GM21367 (cell line): ENCODE data around the gene RPRD1B.
A peak's percentile ranks its signal among the peaks of the same experiment; 100 is the strongest.

Source experiments
- ATAC-seq: cut with Tn5 transposase; IDR thresholded peaks from one replicate; pipeline ENCODE4 v1.9.1; 2021; ENCODE audit not compliant: unreplicated experiment

RPRD1B gene

GRCh38 chr20:38067717-38068365, 34.3 kb downstream of the RPRD1B start:
- no peak for ATAC-seq

DNA sequence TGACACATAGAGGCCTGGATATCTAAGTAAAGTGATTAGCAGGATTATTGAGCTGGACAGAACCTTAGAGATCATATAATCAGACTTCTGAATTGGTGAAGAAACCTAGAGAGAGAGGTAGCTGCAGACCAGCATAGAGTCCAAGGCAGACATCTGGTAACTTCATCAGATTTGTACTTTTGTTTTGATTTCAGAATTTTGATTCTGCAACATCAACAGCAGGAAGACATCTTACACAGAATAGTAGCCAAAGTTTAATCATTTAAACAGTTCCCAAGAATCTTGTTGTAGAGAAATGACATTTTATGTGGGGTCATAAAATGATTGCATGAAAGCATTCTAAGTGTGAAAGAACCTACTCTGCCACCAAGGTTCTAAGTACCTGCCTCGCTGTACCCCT, 39.4 kb downstream of the RPRD1B start:
- no peak for ATAC-seq

DNA sequence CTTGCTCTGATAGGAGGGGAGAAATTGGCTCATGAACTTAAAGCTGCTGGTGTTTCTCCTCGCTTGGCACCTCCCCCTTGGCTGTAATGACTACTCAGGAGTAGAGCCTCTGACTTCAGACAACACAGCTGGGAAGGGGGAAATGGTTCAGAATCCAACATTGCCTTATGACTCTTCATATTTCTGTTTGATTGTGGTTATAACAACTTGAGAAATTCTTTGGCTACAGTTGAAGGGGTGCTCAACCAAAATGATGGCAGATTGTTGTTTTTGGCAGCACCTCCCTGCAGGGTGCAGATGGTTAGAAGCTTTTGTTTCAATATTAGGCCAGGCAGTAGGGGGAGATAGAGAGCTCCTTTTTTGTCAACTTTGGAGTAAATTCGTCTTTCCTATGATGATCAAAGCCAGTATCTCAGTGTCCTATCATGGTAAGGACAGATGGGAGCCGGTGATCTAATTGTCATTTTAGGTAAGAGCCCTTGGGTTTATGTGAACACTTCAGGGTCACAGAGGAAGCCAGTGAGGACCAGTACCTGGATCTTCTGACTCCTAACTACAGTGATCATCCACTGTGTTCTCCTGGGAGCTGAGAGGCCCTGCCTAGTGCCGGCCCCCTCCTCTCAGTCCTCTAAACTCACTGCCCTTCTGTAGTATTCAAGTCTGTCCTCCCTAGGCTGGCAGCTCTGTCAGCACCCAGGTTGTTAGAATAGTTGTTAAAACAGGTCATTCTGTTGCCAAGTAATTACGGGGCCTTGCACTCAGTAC, 39.9 kb downstream of the RPRD1B start:
- no peak for ATAC-seq

DNA sequence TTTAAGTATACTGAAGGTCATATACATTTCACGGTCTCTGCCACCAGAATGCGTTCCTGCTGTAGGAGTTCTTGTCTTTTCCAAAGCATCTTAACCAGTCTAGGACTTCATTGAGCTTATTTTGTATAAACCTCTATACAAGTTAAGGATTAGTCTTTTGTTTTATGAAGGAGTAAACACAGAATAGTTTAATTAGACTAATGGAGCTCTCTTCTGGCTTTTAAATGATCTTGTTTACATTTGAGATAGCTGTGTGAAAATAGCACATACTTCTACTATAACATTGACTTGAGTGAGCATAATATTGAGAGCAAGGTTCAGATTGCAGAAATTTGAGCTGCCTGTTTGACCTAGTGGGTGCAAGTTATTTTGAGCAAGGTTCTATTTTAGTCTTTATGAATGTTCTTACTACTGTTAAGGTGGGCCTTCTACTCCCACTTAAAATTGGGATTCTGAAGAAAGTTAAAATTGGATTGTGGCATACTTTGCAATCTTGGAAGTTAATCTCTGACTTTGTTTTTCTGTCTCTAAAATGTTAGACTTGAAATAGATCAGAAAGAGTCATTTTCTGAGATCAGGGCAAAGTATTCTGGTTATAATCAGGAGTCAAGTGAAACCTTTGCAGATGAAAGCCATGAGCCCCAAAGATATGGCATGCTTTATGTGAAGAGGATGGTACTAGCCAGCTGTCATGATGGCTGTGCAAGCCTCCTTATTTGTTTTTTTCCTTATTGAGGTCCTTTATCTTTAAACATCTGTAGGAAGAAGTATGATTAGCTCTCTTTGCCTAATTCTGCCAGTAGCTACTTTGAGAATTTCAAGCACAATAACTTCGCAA, 41.8 kb downstream of the RPRD1B start:
- ATAC-seq: no peak

DNA sequence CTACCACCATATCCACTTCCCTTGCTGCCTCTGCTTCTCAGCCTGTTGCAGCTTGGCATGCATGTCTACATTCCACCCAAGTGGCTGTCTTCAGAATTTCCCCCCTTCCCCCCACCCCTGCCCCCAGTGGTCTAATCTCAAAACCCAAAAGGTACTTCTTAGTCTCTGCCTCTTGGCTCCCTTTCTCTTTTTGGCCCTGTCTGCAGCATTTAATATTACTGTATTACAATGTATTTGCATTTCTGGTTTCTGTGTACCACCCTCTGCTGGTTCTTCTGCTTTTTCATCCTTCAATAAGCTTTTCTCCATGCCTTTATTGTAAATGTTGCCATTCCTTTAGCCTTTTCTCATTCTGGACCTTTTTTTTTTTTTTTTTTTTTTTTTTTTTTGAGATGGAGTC, 43.0 kb downstream of the RPRD1B start:
- ATAC-seq: no peak

GRCh38 chr20:38078084-38078483, 44.5 kb downstream of the RPRD1B start:
- no peak for ATAC-seq

- ATAC-seq: no peak
Observed at GRCh38 chr20:38079353-38079752, 45.8 kb downstream of the RPRD1B start.

DNA sequence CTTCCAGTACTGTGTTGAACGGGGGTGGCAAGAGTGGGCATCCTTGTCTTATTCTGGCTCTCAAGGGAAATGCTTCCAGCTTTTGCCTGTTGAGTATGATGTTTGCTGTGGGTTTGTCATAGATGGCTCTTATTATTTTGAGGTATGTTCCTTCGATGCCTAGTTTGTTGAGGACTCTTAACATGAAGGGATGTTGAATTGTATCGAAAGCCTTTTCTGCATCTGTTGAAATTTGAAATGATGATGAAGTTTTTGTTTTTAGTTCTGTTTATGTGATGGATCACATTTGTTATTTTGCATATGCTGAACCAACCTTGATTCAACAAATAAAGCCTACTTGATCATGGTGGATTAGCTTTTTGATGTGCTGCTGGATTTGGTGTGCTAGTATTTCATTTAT, 48.0 kb downstream of the RPRD1B start:
- no peak for ATAC-seq

GRCh38 chr20:38082894-38083293, 49.3 kb downstream of the RPRD1B start:
- ATAC-seq: no peak

DNA sequence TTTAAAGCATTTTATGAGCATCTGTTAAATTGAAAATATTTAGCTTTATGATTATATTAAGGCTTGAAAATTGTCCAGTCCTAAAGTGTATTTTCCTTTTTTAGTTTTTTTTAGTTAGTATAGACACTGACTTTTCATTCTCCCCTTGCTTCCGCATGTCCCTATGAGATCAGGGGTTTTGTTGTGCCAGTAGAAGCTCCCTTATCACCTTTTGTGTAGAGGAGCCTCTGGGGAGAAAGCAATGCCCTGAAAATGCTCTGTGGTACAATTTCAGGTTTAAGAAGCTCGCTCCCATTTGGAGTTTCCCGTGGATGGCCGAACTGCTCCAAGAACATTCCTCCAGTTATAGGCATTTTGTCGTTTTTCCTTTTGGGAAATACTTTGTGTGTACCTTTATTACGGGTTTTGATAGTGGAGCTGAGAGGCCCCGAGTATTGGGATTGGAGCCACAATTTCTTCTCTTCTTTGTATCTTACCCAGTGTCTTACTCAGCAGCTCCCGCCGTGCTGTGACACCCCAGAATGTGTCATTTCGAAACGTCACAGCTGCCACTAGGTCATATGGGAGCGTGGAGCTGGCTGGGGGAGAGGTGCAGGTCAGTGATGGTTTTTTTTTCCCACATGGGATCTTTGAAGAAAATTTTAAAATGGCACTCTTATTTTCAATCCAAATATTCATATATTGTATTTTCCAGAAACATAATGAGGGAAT, 49.9 kb downstream of the RPRD1B start:
- no peak for ATAC-seq

- no peak for ATAC-seq
Observed at GRCh38 chr20:38084425-38084951, 50.9 kb downstream of the RPRD1B start.

DNA sequence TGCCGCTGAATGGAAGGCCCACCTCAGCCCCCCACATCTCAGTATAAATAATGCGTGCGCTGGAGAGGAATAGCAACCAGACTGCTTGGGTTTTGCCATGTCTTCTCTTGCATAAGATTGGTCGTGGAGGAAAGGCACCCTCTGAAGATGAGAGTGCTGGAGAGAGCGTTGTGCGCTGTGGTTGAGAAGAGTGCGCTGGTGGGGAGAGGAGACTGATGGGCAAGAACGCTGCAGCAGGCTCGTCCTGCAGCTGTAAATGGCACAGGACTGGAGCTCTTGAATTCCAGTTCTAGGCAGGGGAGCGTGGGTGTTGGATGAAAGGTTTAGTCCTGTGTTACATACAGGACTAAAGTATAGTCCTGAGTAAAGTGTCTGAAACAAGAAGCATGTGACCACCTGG, 51.5 kb downstream of the RPRD1B start:
- ATAC-seq: no peak

GRCh38 chr20:38089500-38089899, 56.0 kb downstream of the RPRD1B start:
- ATAC-seq: no peak

- ATAC-seq: no peak
Observed at GRCh38 chr20:38090061-38090460, 56.5 kb downstream of the RPRD1B start.

DNA sequence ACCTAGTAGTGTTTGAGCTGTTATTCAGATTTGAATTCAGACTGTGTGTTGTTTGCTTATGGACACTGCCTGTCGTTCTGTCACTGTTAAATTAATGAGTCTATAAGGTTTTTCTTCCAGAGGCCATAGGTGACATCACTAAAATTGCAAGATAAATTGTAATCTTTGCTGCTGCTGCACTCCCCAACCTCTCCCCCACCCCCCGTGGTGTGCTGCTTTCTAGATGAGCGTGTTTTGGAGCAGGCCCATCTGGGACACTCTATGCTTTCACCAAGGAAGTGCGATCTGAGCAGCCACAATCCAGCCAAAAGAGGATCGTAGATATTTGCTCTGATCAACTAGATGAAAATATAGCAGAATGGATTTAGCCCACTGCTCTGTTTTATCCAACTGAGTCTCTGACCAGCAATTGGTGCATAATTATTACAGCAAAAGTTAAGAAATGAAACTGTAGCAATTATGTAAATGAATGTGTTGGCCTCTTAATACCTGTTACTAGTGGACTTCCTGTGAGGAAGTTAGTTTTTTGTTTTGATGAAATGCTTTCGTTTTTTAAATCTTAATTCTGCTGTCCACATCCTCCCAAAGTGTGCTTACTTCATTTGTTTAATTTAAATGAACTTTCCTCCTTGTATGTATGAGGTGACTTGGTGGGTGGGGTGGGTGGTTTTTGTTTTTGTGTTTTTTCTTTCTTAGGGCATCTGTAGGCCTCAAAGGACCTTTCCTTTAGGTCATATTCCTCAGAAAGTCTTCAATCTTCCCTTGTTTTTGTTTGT, 58.1 kb downstream of the RPRD1B start:
- ATAC-seq: no peak

DNA sequence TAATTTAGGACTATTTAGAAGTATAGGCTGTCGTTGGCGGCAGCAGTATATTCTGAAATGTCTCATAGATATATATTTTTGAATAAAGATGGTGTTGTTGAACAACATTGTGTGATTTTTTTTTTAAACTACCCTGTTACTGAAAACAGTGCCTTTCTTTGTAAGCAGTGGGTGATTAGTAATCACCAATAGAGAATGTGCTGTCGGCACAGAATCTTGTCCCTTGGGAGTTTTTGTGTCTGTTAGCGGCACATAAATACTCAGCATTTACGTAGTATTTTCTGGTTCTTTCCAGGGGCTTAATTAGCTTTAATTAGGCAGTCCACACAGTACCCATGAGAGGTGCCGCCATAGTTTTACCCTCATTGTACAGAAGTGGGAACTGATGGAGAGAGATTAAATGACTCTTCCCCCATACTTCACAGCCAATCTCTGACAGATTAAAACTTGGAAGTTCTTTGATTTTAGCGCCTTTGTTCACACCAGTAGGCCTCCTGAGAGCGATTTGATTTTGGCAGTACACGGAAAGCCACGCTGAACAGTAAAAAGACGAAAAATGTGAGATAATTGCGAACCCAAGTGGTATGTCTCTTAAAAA, 58.8 kb downstream of the RPRD1B start:
- no peak for ATAC-seq

DNA sequence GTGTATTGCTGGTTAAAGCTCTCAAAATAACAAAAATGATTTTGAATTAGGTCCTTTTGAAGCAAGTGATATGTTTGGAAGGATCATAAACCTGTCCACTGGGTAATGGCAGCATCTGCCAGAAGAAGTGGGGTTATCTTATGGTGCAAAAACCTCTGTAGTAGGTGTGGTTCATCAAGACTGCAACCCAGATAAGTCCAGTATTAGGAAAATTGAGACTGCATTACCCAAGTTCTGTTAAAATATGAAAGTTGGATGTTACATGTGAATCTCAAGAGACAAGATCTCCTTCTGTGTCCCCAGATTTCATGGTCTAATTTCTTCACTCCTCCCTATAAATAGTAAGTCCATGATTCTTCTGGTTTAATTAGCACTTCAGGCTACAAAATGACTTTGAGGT, 59.4 kb downstream of the RPRD1B start:
- ATAC-seq: no peak

DNA sequence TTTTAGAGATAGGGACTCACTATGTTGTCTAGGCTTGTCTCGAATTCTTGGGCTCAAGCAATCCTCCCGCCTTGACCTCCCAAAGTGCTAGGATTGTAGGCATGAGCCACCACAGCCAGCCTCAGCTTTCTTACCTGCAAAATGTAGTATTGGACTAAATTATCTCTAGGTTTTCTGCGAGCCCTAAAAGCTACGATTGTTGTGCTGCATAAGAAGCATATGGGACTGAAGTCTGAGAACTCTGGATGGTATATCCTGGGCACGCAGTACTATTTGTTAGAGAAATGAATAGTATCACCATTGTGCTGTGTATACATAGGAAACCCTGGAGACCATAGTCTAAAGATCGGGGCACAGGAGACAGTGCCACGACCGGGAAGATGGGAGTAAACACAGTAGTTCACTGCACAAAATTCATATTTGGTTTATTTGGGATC, 60.1 kb downstream of the RPRD1B start:
- no peak for ATAC-seq

- peak; percentile 50 for ATAC-seq
Observed at GRCh38 chr20:38094373-38094891, 60.9 kb downstream of the RPRD1B start.
